ENCODE results near the gene ILF3.

ILF3 gene

DNA sequence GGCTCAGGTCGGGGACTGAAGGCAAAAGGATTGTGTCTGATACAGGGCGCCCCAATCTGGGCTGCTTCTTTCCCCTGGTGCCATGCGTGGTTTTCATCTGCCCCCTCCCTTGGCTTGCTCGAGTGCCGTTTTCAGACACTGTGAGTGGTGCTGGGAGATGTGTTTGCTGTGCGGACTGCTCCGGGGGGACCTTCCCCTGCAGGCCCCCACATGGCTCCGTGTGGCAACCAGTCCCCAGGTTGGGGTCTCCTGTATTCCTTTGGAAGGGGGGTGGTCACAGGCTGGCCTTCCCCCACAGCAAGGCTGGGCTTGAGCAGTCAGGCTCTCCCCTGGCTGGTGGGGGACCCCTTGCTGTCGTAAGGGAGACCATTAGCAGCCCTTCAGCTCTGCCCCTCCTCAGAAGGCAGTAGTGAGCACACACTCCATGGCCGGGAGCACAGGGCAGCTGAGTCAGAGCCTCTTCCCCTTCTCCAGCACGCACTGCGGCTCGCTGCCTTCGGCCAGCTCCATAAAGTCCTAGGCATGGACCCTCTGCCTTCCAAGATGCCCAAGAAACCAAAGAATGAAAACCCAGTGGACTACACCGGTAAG is 26.5 kb downstream of the ILF3 start:
- CTCF ChIA-PET, result interaction anchor here (1.3 kb wide), 1 partner anchor 20 kb away, joined by 5 read pairs; no protein-coding TSS in a partner anchor
- TF ChIP-seq SP1 (IDR thresholded peaks at IDR 0.05), result no peak
- TF ChIP-seq HDGF (IDR thresholded peaks at IDR 0.05; ENCODE audit: borderline replicate concordance), result no peak
- no peak for TF ChIP-seq ZNF384 (IDR thresholded peaks at IDR 0.05)
- TF ChIP-seq CTBP1 (IDR thresholded peaks at IDR 0.05; ENCODE audit: borderline replicate concordance), result no peak
- TF ChIP-seq NFRKB (IDR thresholded peaks at IDR 0.05), result no peak
- no peak for TF ChIP-seq L3MBTL2 (conservative IDR thresholded peaks at IDR 0.05)
- TF ChIP-seq ELF4 (IDR thresholded peaks at IDR 0.05), result no peak
- TF ChIP-seq, protein P1, sequence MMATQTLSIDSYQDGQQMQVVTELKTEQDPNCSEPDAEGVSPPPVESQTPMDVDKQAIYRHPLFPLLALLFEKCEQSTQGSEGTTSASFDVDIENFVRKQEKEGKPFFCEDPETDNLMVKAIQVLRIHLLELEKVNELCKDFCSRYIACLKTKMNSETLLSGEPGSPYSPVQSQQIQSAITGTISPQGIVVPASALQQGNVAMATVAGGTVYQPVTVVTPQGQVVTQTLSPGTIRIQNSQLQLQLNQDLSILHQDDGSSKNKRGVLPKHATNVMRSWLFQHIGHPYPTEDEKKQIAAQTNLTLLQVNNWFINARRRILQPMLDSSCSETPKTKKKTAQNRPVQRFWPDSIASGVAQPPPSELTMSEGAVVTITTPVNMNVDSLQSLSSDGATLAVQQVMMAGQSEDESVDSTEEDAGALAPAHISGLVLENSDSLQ (IDR thresholded peaks at IDR 0.05), result no peak

DNA sequence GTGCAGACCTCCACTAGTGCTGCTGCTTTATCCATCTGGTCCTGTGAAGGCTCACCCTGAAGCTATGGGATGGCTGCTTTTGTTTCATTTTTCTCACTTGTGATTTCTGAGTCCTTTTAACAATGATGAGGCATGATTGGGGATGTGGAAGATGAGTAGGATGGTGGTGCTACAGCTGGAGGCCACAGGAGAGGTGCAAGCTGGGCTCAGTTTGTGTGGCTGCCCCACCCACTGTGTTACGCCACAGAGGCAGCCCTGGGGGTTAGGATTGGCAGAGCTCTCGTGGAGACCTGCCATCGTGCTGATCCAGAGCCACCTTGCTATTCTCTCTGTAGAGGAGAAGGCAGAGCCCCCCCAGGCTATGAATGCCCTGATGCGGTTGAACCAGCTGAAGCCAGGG is 27.5 kb downstream of the ILF3 start:
- no peak for DNase-seq (ENCODE audit: extremely low spot score)
- ChIA-PET POLR2A (no interaction called here), CTCF (interaction anchor here (1.3 kb wide), 1 partner anchor 19 kb away, joined by 5 read pairs; no protein-coding TSS in a partner anchor)
- no peak for TF ChIP-seq NFRKB (IDR thresholded peaks at IDR 0.05)
- TF ChIP-seq LEF1 (IDR thresholded peaks at IDR 0.05; ENCODE audit: borderline replicate concordance), result no peak
- TF ChIP-seq L3MBTL2 (conservative IDR thresholded peaks at IDR 0.05), result no peak
- no peak for TF ChIP-seq SUZ12 (IDR thresholded peaks at IDR 0.05)
- no peak for TF ChIP-seq BHLHE40 (IDR thresholded peaks at IDR 0.05; ENCODE audit: borderline replicate concordance)

More for the DNA sequence above, 26.5 kb downstream of the ILF3 start:
- no peak for DNase-seq (ENCODE audit: extremely low spot score)
- POLR2A ChIA-PET, result no interaction called here

DNA sequence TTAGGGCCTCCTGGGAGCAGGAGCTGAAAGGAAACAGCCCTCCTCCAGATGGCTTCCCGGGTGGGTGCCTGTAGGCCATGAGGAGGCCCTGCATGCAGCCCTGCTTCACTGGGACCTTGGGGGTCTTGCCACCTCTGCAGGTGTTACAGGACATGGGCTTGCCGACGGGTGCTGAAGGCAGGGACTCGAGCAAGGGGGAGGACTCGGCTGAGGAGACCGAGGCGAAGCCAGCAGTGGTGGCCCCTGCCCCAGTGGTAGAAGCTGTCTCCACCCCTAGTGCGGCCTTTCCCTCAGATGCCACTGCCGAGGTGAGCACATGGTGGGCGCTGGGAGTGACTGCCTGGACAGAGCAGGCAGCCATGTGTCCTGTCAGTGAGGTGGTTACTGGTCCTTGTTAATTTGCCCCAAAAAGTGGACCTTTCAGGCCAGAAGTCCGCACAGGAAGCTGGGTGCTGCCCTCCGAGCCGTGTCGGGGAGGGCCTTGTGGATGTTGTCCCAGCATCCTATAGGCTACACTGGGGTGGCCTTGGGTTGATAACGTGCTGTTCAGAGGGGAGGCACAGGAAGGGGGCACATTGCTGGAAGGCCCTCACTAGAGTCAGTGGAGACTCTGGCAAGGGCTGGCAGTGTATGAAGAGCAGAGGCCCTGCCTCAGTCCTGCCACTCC is 28.4 kb downstream of the ILF3 start:
- no peak for TF ChIP-seq SUZ12 (IDR thresholded peaks at IDR 0.05)
- TF ChIP-seq ARNT (IDR thresholded peaks at IDR 0.05), result no peak
- no peak for TF ChIP-seq L3MBTL2 (conservative IDR thresholded peaks at IDR 0.05)
- TF ChIP-seq BHLHE40 (IDR thresholded peaks at IDR 0.05; ENCODE audit: borderline replicate concordance), result no peak
- no peak for TF ChIP-seq FOXA1 (IDR thresholded peaks at IDR 0.05)
- TF ChIP-seq HDGF (IDR thresholded peaks at IDR 0.05; ENCODE audit: borderline replicate concordance), result no peak
- no peak for TF ChIP-seq NFRKB (IDR thresholded peaks at IDR 0.05)
- no peak for TF ChIP-seq TARDBP (IDR thresholded peaks at IDR 0.05)
- TF ChIP-seq, protein P1 (IDR thresholded peaks at IDR 0.05), result no peak
- no peak for TF ChIP-seq SP1 (IDR thresholded peaks at IDR 0.05)
- ChIA-PET CTCF (interaction anchor here (0.5 to 0.7 kb wide), 2 partner anchors 17 kb away, joined by 3 read pairs; no protein-coding TSS in a partner anchor), POLR2A (no interaction called here)

DNA sequence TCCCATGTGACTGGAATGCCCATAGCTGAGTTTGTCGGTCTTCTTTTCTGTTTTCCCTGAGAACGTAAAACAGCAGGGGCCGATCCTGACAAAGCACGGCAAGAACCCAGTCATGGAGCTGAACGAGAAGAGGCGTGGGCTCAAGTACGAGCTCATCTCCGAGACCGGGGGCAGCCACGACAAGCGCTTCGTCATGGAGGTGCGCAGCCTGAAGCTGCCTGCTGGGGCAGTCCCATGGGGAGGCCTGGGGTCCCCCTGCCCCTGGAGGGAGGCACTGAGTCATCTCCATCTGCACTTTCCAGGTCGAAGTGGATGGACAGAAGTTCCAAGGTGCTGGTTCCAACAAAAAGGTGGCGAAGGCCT is 28.9 kb downstream of the ILF3 start:
- no peak for TF ChIP-seq ARNT (IDR thresholded peaks at IDR 0.05)
- TF ChIP-seq NFRKB (IDR thresholded peaks at IDR 0.05), result no peak
- no peak for TF ChIP-seq ELF4 (IDR thresholded peaks at IDR 0.05)
- no peak for TF ChIP-seq BHLHE40 (IDR thresholded peaks at IDR 0.05; ENCODE audit: borderline replicate concordance)
- no peak for TF ChIP-seq FOXA1 (IDR thresholded peaks at IDR 0.05)
- TF ChIP-seq SP1 (IDR thresholded peaks at IDR 0.05), result no peak
- TF ChIP-seq L3MBTL2 (conservative IDR thresholded peaks at IDR 0.05), result no peak
- no peak for TF ChIP-seq TARDBP (IDR thresholded peaks at IDR 0.05)
- TF ChIP-seq LEF1 (IDR thresholded peaks at IDR 0.05; ENCODE audit: borderline replicate concordance), result no peak
- TF ChIP-seq, protein P1 (IDR thresholded peaks at IDR 0.05), result no peak
- TF ChIP-seq ZNF384 (IDR thresholded peaks at IDR 0.05), result no peak
- no peak for TF ChIP-seq CTBP1 (IDR thresholded peaks at IDR 0.05; ENCODE audit: borderline replicate concordance)
- no peak for TF ChIP-seq SUZ12 (IDR thresholded peaks at IDR 0.05)
- no peak for TF ChIP-seq HDGF (IDR thresholded peaks at IDR 0.05; ENCODE audit: borderline replicate concordance)
- TF ChIP-seq FOXM1 (IDR thresholded peaks at IDR 0.05; ENCODE audit: borderline replicate concordance), result no peak
- TF ChIP-seq FOXK2 (IDR thresholded peaks at IDR 0.05), result no peak
- no peak for DNase-seq (ENCODE audit: extremely low spot score)
- ChIA-PET POLR2A (no interaction called here), CTCF (interaction anchor here (0.5 to 0.7 kb wide), 2 partner anchors 16 to 18 kb away, joined by 3 read pairs; no protein-coding TSS in a partner anchor)

More for the DNA sequence above, 28.4 kb downstream of the ILF3 start:
- no peak for DNase-seq (ENCODE audit: extremely low spot score)

DNA sequence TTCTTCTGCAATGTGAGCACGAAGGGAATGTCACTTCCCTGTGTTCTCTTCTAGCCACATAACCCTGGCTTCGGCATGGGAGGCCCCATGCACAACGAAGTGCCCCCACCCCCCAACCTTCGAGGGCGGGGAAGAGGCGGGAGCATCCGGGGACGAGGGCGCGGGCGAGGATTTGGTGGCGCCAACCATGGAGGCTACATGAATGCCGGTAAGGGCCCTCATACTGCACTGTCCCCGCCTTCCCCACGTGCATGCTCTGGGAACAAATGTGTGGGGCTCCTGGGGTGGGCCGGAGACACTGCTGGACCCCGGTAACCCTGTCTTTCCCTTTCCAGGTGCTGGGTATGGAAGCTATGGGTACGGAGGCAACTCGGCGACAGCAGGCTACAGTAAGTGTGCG is 29.4 kb downstream of the ILF3 start:
- ChIA-PET POLR2A (no interaction called here), CTCF (no interaction called here)
- no peak for DNase-seq (ENCODE audit: extremely low spot score)
- TF ChIP-seq ARNT (IDR thresholded peaks at IDR 0.05), result no peak
- TF ChIP-seq CTBP1 (IDR thresholded peaks at IDR 0.05; ENCODE audit: borderline replicate concordance), result no peak
- no peak for TF ChIP-seq LEF1 (IDR thresholded peaks at IDR 0.05; ENCODE audit: borderline replicate concordance)
- no peak for TF ChIP-seq FOXM1 (IDR thresholded peaks at IDR 0.05; ENCODE audit: borderline replicate concordance)
- no peak for TF ChIP-seq FOXA1 (IDR thresholded peaks at IDR 0.05)
- TF ChIP-seq ZNF384 (IDR thresholded peaks at IDR 0.05), result no peak
- no peak for TF ChIP-seq HDGF (IDR thresholded peaks at IDR 0.05; ENCODE audit: borderline replicate concordance)
- TF ChIP-seq L3MBTL2 (conservative IDR thresholded peaks at IDR 0.05), result no peak
- TF ChIP-seq SUZ12 (IDR thresholded peaks at IDR 0.05), result no peak
- no peak for TF ChIP-seq TARDBP (IDR thresholded peaks at IDR 0.05)
- TF ChIP-seq, protein P1 (IDR thresholded peaks at IDR 0.05), result no peak
- no peak for TF ChIP-seq ELF4 (IDR thresholded peaks at IDR 0.05)
